HG03558 (cell line): ENCODE results near the gene GPR78.

Experiments used
- ATAC-seq: cut with Tn5 transposase; IDR thresholded peaks from one replicate; pipeline ENCODE4 v1.9.1; 2021; ENCODE audit warnings: moderate number of reproducible peaks; ENCODE audit not compliant: unreplicated experiment; ENCODE audit errors: extremely low read depth

Gene GPR78

GRCh38 chr4:8585721-8586212, 5.6 kb downstream of the GPR78 start:
- ATAC-seq: no peak

- no peak for ATAC-seq
These were observed 6.1 kb downstream of the GPR78 start for GRCh38 chr4:8586246-8586645.

GRCh38 chr4:8586671-8587468, 6.7 kb downstream of the GPR78 start:
- no peak for ATAC-seq

GRCh38 chr4:8587469-8588195, 7.4 kb downstream of the GPR78 start:
- ATAC-seq: no peak

- ATAC-seq: no peak
These were observed 7.9 kb downstream of the GPR78 start for GRCh38 chr4:8588196-8588470.

- ATAC-seq: no peak
These were observed 9.1 kb downstream of the GPR78 start for GRCh38 chr4:8589336-8589735.

GRCh38 chr4:8589823-8590545, 9.8 kb downstream of the GPR78 start:
- no peak for ATAC-seq

GRCh38 chr4:8590546-8590880, 10.3 kb downstream of the GPR78 start:
- ATAC-seq: no peak

- ATAC-seq: no peak
These were observed 10.9 kb downstream of the GPR78 start for GRCh38 chr4:8591114-8591513.

- ATAC-seq: no peak
These were observed 11.6 kb downstream of the GPR78 start for GRCh38 chr4:8591626-8592365.

- ATAC-seq: no peak
These were observed 12.4 kb downstream of the GPR78 start, which contains the start of gene CPZ for GRCh38 chr4:8592366-8593263. Gene CPZ, plus strand, starts transcription at chr4:8592765. Its CDS starts 69 bp downstream, at chr4:8592834.

- ATAC-seq: no peak
These were observed 13.3 kb downstream of the GPR78 start for GRCh38 chr4:8593264-8594096.

- ATAC-seq: no peak
These were observed 14.2 kb downstream of the GPR78 start for GRCh38 chr4:8594097-8595038.

GRCh38 chr4:8595237-8596087, 15.3 kb downstream of the GPR78 start:
- no peak for ATAC-seq

GRCh38 chr4:8596891-8597290, 16.7 kb downstream of the GPR78 start:
- no peak for ATAC-seq

- ATAC-seq: no peak
These were observed 17.1 kb downstream of the GPR78 start for GRCh38 chr4:8597319-8597718.

- no peak for ATAC-seq
These were observed 17.6 kb downstream of the GPR78 start for GRCh38 chr4:8597791-8598190.
